Activated naive CD8-positive, alpha-beta T cell treated with anti-CD3 and anti-CD28 coated beads for 36 hours (primary cell): ENCODE measurements around the gene DPP8. TPM values are rescaled to one million over a fixed set of nuclear protein-coding genes. Genes with fewer than 3 reads are reported as not detected.
"Not testable (repeated sequence)": the region's sequence is repeated elsewhere in the genome, so short reads cannot be mapped to it uniquely, and the experiment has no call there.

Source experiments
- DNase-seq: peaks from one replicate; pipeline ENCODE4 v3.0.0; 2021
- H3K27ac Mint-ChIP-seq: one replicate; pipeline ENCODE4 v1.8.0; 2022; ENCODE audit warnings: mild to moderate bottlenecking, moderate library complexity, mixed read lengths
- H3K27me3 Mint-ChIP-seq: one replicate; pipeline ENCODE4 v1.8.0; 2022; ENCODE audit warnings: mild to moderate bottlenecking, mixed read lengths
- H3K36me3 Mint-ChIP-seq: one replicate; pipeline ENCODE4 v1.8.0; 2021; ENCODE audit warnings: mild to moderate bottlenecking, mixed read lengths
- H3K4me1 Mint-ChIP-seq: one replicate; pipeline ENCODE4 v1.8.0; 2021; ENCODE audit warnings: mixed read lengths
- H3K4me3 Mint-ChIP-seq: one replicate; pipeline ENCODE4 v1.8.0; 2022; ENCODE audit warnings: mild to moderate bottlenecking, moderate library complexity, mixed read lengths
- H3K9me3 Mint-ChIP-seq: one replicate; pipeline ENCODE4 v1.8.0; 2022; ENCODE audit warnings: mixed read lengths
- total RNA-seq, 2 experiments: library from RNA; stranded (reverse); gene quantifications; one replicate each; pipeline ENCODE4 v1.2.3, GENCODE V29; 2021

Gene DPP8
- total RNA-seq, 2 experiments from 2014 or later: 27.1 to 30.8 TPM

DNA sequence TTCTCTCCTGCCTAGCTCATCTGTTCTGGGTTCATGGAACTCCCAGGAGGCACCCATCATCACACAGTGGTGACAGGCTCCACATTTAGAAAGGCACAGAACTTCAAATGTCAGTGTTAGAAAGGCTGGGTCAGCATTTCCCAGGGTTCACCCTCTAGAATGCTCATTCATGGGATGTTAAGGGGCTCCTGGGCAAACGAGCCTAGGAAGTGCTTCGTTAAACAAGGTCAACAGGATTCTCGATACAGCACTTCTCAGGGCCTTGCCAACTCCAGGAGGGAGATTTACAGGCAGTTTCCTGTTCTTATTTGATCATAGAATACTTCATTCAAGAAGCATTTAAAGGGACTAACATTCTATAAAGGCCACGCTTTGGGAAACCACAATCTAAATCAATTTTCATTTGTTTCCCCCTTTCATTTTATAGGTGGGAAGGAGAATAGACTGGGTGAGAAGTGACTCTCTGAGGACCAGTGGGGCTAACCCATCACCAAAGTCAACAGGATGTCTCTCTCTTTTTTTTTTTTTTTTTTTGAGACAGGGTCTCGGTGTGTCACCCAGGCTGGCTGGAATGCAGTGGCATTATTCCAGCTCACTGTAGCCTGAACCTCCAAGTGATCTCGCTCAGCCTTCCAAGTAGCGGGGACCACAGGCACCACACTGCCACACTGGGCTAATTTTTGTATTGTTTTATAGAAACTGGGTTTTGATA, 109.0 kb downstream of the DPP8 start:
- Mint-ChIP-seq H3K27ac (no peak overlapping the region), H3K36me3 (no peaks in the 10 kb centered on the region), H3K27me3 (peaks cover 13% of the 10 kb centered on the region), H3K4me1 (peaks cover 2% of the 10 kb centered on the region), H3K4me3 (no peak overlapping the region), H3K9me3 (no peaks in the 10 kb centered on the region)
- DNase-seq: no peak

DNA sequence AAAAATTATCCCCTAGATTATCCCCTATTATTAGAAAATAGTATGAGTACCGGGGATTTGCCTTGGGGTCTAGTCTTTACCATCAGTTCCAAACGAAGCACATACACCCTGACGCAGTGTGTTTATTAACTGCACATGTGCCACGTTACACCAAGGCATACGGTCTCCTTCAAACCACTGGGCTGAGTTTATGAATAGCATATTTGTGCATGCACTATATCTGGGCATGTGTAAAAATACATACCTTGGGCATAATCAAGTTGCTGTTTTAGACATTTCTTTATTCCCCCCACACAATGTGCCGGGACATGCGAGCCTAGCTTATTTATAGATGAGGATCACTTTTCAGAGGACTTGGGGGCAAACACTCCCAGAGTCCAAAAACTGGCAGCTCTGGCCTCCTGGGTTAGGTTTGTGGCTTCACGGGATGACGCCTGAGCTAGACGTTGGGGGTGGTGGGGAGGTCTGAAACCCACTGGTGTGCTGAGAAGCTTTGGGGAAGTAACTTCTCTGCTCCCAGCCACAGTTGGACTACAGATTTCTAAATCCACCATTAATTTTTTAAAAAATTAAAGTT, 111.0 kb downstream of the DPP8 start:
- Mint-ChIP-seq H3K4me3 (no peak overlapping the region), H3K4me1 (peaks cover 2% of the 10 kb centered on the region), H3K9me3 (no peaks in the 10 kb centered on the region), H3K27me3 (peaks cover 22% of the 10 kb centered on the region), H3K27ac (no peak overlapping the region), H3K36me3 (no peaks in the 10 kb centered on the region)
- DNase-seq: no peak

DNA sequence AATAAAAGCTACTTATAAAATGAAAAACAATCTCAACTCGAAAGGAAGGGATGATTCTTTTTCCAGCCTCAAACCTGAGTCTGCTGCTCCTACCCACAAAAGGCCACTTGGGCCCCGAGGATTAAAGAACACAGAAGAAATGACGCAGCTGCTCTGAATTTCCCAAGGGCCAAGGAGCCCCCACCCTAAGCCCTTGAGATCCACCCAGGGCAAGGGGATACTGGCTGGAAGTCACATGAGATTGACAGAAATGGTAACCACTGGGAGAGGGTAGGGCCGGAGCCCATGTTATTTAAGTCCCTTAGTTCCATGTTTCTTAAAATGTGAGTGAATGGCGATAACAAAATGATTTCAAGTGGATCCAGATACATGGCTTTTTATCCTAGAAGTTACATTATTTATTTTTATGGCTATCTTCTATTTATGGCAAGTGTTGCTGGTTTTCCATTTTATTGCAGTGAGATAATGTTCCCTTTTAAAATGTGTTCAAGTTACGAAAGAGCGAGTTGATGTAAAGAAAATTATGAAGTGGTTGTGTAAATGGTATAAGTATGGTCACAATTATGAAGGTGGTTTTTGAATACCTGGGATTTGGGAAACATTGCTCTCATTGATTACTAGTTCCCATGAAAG, 111.6 kb downstream of the DPP8 start:
- Mint-ChIP-seq H3K27ac (no peak overlapping the region), H3K4me1 (peaks cover 5% of the 10 kb centered on the region), H3K4me3 (no peak overlapping the region), H3K27me3 (peaks cover 28% of the 10 kb centered on the region), H3K9me3 (no peaks in the 10 kb centered on the region), H3K36me3 (no peaks in the 10 kb centered on the region)
- no peak for DNase-seq

DNA sequence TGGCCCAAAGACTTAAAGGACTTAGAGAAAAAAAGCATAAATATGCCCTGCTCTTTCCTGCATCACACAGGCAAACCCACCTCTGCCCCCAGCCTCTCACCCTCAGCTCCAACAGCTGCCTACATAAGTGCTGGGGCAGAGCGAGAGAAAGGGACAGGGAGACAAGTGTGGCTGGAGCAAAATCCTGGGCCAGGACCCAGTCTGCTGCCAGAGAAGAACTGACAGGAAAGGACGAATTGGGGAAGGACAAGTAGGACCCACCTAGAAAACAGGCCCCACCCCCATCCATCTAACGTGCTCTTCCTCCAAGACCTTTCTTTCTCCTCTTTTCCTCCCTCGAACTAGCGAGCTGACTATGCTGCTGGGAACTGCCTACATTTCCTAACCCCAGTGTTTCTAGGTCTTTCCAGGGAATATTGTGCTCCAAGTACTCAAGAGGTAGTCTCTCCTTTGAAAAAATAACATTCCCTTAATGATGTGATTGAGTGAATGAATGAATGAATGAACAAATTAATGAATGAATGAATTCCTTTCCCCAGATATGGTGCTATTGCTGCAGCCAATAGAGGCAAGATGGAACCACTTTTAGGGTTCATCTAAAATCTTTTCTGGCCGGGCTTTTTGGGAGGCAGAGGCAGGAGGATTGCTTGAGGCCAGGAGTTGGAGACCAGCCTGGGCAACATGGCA, 113.2 kb downstream of the DPP8 start:
- peaks cover 4% of the 10 kb centered on the region for H3K4me1 Mint-ChIP-seq
- no peak for DNase-seq
- H3K9me3 Mint-ChIP-seq: no peaks in the 10 kb centered on the region
- no peak overlapping the region for H3K4me3 Mint-ChIP-seq
- no peak overlapping the region for H3K27ac Mint-ChIP-seq
- peaks cover 31% of the 10 kb centered on the region for H3K27me3 Mint-ChIP-seq
- no peaks in the 10 kb centered on the region for H3K36me3 Mint-ChIP-seq

DNA sequence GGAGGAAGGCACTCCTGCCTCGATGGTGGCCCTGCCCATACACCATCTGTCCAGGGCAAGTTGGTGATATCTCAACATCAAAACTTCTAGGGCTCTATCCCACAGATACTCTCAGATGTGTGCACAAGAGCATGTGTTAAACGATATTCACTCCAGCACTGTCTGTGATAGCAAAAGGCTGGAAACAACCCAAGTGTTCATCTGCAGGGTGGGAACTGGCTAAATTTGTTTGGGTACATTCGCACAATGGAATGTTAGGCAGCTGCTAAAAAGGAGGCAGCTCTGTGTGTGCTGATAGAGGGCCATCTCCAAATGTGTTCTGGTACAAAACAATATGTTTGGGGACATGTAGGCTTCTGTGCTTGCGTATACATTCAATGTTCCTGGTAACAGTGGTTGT, 114.5 kb downstream of the DPP8 start:
- Mint-ChIP-seq H3K27ac (no peak overlapping the region), H3K27me3 (peaks cover 40% of the 10 kb centered on the region), H3K36me3 (no peaks in the 10 kb centered on the region), H3K4me1 (peaks cover 4% of the 10 kb centered on the region), H3K4me3 (no peak overlapping the region), H3K9me3 (no peaks in the 10 kb centered on the region)
- DNase-seq: no peak

DNA sequence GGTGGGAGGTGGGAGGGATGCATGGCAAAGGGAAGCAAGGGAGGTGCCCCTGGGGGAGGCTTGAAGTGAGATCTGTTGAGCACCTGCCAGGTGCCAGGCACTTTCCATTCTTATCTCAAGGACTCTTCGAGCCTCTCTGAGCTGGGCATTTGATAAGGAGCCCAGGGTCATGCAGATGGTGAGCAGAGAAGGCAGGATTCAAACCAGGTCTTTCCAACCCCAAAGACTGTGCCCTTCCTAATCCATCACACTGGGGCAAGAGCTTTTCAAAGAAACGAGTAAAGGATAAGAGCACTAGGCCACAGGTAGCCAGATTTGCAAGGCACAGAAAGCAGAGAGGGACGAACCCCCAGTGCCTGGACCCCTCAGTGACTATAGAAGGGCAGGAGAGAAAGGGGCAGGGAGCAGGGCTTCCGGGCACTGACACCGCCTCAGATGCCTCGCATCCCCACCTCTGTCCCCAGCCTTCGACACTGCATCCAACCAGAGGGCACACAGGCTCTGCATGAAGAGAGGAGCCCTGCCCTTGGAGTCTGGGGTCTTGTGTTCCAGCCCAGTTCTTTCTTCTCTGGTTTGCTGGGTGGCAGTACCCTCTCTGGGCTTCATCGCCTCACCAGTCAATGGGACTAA, 115.8 kb downstream of the DPP8 start:
- Mint-ChIP-seq H3K4me1 (peaks cover 4% of the 10 kb centered on the region), H3K27me3 (peaks cover 53% of the 10 kb centered on the region), H3K27ac (no peak overlapping the region), H3K9me3 (no peaks in the 10 kb centered on the region), H3K36me3 (no peaks in the 10 kb centered on the region), H3K4me3 (no peak overlapping the region)
- DNase-seq: no peak

DNA sequence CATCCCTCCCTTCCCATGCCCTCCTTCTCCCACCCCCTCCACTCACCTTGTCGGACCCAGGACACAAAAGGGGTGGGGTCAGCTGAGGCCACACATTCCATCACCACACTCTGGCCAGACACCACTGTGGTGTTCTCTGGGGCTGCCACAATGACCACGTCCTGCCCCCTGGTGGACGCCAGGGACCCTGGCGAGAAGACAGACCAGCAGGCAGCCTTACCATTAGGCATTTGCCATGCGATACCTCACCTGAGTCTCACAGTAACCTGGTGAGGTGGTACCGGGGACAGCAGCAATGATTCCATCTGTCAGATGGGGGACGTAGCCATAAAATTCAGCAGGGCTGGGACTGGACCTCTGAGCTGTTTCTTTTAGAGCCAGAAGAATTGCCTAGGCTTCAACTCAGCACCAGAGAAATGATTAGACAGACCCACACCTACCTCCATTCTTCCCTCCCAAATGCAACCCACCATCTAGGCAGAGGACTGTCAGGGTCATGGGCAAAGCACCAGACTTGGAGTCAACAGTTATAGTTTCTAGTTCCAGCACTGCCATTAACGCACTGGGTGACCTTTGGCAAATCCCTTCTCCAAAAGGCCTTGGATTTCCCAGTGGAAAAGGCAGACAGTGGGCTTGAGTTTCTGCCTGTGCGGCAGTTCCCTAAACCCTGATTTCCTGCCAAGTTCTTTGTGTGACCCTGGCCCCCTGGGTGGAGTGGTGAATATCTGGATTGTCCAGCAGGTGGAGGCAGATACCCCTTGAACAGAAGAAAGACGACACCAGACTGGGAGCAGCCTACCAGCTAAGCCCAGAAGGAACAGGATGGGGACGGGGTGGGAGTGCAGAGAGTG, 116.5 kb downstream of the DPP8 start:
- Mint-ChIP-seq H3K9me3 (no peaks in the 10 kb centered on the region), H3K27me3 (peaks cover 60% of the 10 kb centered on the region), H3K27ac (no peak overlapping the region), H3K36me3 (no peaks in the 10 kb centered on the region), H3K4me1 (peaks cover 9% of the 10 kb centered on the region), H3K4me3 (no peak overlapping the region)
- DNase-seq: peak; percentile 48

DNA sequence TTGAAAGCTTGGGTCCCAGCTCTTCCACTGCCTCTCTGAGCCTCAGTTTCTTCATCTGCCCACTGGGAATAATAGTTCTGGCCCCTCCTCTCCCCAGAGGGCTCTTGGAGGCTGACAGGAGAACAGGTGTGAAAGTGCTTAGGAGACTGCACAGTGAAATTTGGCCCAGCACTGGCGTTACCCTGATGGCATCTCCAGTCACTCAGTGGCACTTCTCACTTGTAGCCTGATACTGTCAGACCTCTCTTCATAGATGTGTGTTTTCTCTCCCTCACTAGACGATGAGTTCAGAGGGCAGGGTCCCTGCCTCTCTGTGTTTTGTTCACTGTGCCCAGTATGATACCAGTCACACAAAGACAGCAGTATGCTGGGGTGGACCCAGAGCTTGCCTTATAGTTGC, 117.5 kb downstream of the DPP8 start:
- Mint-ChIP-seq H3K4me3 (no peak overlapping the region), H3K4me1 (peaks cover 9% of the 10 kb centered on the region), H3K36me3 (no peaks in the 10 kb centered on the region), H3K27me3 (peaks cover 67% of the 10 kb centered on the region), H3K27ac (no peak overlapping the region), H3K9me3 (no peaks in the 10 kb centered on the region)
- no peak for DNase-seq

DNA sequence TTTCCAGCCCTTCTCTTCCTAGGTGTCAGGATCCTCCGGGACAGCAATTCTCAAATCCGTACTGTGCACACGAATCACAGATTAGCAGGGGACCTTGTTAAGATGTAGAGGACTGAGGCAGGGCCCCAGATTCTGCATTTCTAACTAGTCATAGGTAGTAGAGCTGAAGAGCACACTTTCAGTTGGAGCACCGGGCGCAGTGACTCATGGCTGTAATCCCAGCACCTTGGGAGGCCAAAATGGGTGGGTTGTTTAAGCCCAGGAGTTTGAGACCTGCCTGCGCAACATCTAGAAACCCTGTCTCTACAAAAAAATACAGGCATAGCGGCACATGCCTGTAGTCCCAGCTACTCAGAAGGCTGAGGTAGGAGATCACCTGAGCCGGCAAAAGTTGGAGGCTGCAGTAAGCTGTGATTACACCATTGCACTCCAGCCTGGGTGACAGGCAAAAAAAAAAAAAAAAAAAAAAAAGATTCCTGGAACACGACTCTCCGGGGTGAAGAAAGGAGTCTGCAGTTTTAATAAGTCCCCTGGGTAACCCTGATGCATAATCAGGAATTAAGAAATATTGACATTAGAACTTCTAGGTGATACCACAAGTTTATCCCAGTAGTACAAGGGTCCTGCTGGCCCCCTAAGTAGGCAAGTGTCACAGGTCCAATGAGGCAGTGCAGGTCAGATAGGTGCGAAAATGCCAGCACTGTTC, 118.3 kb downstream of the DPP8 start:
- Mint-ChIP-seq H3K4me3 (no peak overlapping the region), H3K9me3 (no peaks in the 10 kb centered on the region), H3K27me3 (peaks cover 76% of the 10 kb centered on the region)

DNA sequence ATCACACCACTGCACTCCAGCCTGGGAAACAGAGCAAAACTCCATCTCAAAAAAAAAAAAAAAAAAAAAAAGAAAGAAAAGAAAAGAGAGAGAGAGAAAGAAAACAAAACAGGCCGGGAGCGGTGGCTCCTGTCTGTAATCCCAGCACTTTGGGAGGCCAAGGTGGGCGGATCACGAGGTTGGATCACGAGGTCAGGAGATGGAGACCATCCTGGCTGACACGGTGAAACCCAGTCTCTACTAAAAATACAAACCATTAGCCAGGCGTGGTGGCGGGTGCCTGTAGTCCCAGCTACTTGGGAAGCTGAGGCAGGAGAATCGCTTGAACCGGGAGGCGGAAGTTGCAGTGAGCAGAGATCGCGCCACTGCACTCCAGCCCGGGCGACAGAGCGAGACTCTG, 119.0 kb downstream of the DPP8 start:
- not testable (repeated sequence) for DNase-seq, H3K9me3 Mint-ChIP-seq, H3K4me3 Mint-ChIP-seq, H3K36me3 Mint-ChIP-seq, H3K27ac Mint-ChIP-seq, H3K4me1 Mint-ChIP-seq
- peaks cover 82% of the 10 kb centered on the region for H3K27me3 Mint-ChIP-seq

More for the DNA sequence above, 118.3 kb downstream of the DPP8 start:
- H3K36me3 Mint-ChIP-seq: no peaks in the 10 kb centered on the region
- DNase-seq: no peak
- no peak overlapping the region for H3K27ac Mint-ChIP-seq
- peaks cover 9% of the 10 kb centered on the region for H3K4me1 Mint-ChIP-seq

DNA sequence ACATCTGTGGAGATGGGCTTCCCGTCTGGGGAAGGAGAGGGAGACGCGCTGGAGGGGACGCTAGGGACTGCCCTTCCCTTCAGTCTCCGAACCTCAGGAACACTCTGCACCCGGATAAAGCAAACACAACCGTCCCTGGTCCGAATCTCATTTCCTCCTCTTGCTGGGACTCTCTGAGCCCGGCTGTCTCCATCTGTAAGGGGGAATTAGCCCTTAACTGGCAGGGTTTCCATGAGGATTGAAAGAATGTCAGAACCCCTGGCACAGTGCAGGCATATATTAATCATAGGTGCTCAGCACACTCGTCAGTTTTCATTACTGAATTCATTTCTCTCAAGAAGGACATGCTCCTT, 120.5 kb downstream of the DPP8 start:
- Mint-ChIP-seq H3K9me3 (no peaks in the 10 kb centered on the region), H3K27me3 (peaks cover 76% of the 10 kb centered on the region), H3K4me3 (no peak overlapping the region)

DNA sequence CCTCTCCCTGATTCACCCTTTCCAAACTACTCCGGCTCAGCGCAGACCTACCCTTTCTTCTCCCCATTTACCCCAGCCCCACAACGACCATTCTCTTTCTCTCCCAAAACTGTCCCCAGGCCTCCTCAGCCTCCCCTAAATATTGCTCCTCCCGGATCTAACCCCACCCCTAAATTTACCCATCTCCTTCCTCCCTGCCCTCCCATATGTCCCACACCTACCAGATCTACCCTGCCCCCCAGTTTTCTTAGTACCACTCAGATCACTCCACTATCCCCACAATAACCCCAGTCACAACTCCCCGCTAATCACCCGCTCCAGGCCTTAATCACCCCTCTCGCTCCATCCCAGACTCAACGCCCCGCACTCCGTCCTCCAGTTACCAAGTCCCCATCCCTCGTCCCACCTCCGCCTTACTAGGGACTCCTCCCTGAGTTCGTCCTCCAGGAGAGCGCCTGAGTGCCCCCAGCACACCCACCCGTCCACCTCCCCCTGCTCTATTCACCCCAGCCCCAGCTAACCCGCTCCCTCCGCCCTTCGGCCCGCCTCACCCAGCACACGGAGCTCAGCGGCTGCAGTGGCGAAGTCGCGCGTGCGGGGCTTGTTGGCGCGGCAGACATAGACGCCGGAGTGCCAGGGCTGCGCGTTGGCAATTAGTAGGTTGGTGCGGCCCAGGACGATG, 121.1 kb downstream of the DPP8 start:
- DNase-seq: no peak
- Mint-ChIP-seq H3K4me3 (no peak overlapping the region), H3K4me1 (peaks cover 9% of the 10 kb centered on the region), H3K36me3 (no peaks in the 10 kb centered on the region), H3K27me3 (peaks cover 73% of the 10 kb centered on the region), H3K27ac (no peak overlapping the region), H3K9me3 (no peaks in the 10 kb centered on the region)

More for the DNA sequence above, 120.5 kb downstream of the DPP8 start:
- no peak for DNase-seq
- Mint-ChIP-seq H3K36me3 (no peaks in the 10 kb centered on the region), H3K27ac (no peak overlapping the region), H3K4me1 (peaks cover 9% of the 10 kb centered on the region)

DNA sequence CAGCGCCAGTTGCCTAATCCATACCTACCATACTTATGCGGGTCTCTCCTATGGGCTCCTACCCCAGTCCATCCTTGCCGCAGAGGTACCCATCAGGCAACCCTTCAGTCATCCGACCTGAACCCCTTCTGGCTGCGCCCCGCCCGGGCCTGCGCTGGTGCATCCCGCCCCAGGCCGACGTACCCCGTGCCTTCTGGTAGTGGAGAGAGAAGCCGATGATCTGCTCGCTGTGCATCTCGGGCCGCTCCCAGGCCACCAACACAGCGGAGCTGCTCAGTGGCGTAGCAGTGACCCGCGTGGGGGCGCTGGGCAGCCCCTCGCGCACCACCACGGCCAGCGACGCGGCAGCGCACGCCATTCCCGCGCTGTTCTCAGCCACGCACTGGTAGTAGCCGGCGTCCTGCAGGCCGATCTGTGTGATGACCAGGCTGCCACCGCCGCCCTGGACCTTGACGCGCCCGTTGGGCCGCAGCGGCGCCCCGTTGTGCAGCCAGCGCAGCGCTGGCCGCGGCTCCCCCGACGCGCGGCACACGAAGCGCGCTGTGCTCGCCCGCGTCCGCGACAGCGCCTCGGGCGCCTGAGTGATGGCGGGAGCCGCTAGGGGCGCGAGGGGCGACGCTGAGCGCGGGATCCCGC, 121.8 kb downstream of the DPP8 start:
- peaks cover 4% of the 10 kb centered on the region for H3K4me1 Mint-ChIP-seq
- H3K9me3 Mint-ChIP-seq: no peaks in the 10 kb centered on the region
- H3K36me3 Mint-ChIP-seq: no peaks in the 10 kb centered on the region
- peaks cover 66% of the 10 kb centered on the region for H3K27me3 Mint-ChIP-seq
- DNase-seq: no peak
- no peak overlapping the region for H3K4me3 Mint-ChIP-seq
- no peak overlapping the region for H3K27ac Mint-ChIP-seq
